HS-5 (cell line): ENCODE data around the gene DYNLRB1.

Experiments used
- DNase-seq: peaks from one replicate; pipeline ENCODE4 v3.0.0-alpha.2; 2012; ENCODE audit warnings: low read depth

The DYNLRB1 gene

GRCh38 chr20:34579191-34579978, 63.2 kb downstream of the DYNLRB1 start:
- no peak for DNase-seq

- no peak for DNase-seq
Measured at GRCh38 chr20:34579979-34580940, 64.0 kb downstream of the DYNLRB1 start.

GRCh38 chr20:34581341-34582184, 65.3 kb downstream of the DYNLRB1 start:
- no peak for DNase-seq

GRCh38 chr20:34582221-34582620, 66.0 kb downstream of the DYNLRB1 start:
- DNase-seq = no peak

- DNase-seq = no peak
Measured at GRCh38 chr20:34582911-34583310, 66.7 kb downstream of the DYNLRB1 start.

- DNase-seq = no peak
Measured at GRCh38 chr20:34583544-34583943, 67.3 kb downstream of the DYNLRB1 start.

- no peak for DNase-seq
Measured at GRCh38 chr20:34585019-34585418, 68.8 kb downstream of the DYNLRB1 start.

- DNase-seq = no peak
Measured at GRCh38 chr20:34586488-34587163, 70.4 kb downstream of the DYNLRB1 start.
